SK-N-SH treated with all-trans-retinoic acid at 6 μM for 48 hours (cell line): Measurements from ENCODE around the gene OR2T35.
"Not testable (repeated sequence)": the region's sequence is repeated elsewhere in the genome, so short reads cannot be mapped to it uniquely, and the experiment has no call there.

ENCODE experiments used
- ATAC-seq: fragments of 200-7000 bp; cut with Tn5 transposase; 3 replicates; pipeline ENCODE4 v1.9.1; 2020; ENCODE audit warnings: mild to moderate bottlenecking, moderate library complexity
- ARNTL ChIP-seq: fragments of 450-650 bp; formaldehyde crosslinking; IDR thresholded peaks from 2 replicates; pipeline ENCODE4 v1.5.0; 2020; ENCODE audit warnings: low read depth, mild to moderate bottlenecking, moderate library complexity, borderline replicate concordance
- CSDC2 ChIP-seq: fragments of 250-450 bp; sonication (Bioruptor Pico); IDR thresholded peaks from 2 replicates; pipeline ENCODE4 v1.5.0; 2020; ENCODE audit warnings: mild to moderate bottlenecking, moderate library complexity
- ISL1 ChIP-seq: fragments of 250-450 bp; sonication (Bioruptor Pico); IDR thresholded peaks from 2 replicates; pipeline ENCODE4 v2.1.2; 2022; ENCODE audit warnings: mild to moderate bottlenecking, moderate library complexity
- OSR1 ChIP-seq: fragments of 250-450 bp; sonication (Bioruptor Pico); IDR thresholded peaks from 2 replicates; pipeline ENCODE4 v1.8.0; 2022; ENCODE audit warnings: moderate library complexity, mild to moderate bottlenecking, inconsistent platforms
- PPARA ChIP-seq: fragments of 250-450 bp; sonication (Bioruptor Pico); IDR thresholded peaks from 2 replicates; pipeline ENCODE4 v1.5.0; 2020; ENCODE audit warnings: mild to moderate bottlenecking, borderline replicate concordance
- RARB ChIP-seq: fragments of 250-450 bp; sonication (Bioruptor Pico); IDR thresholded peaks from 2 replicates; pipeline ENCODE4 v1.8.0; 2021; ENCODE audit warnings: mild to moderate bottlenecking, moderate library complexity
- SNAI2 ChIP-seq: fragments of 250-450 bp; sonication (Bioruptor Pico); IDR thresholded peaks from 2 replicates; pipeline ENCODE4 v1.5.0; 2020; ENCODE audit warnings: mild to moderate bottlenecking, moderate library complexity
- TCF4 ChIP-seq: fragments of 250-450 bp; sonication (Bioruptor Pico); IDR thresholded peaks from 2 replicates; pipeline ENCODE4 v1.8.0; 2021; ENCODE audit warnings: mild to moderate bottlenecking, moderate library complexity, borderline replicate concordance
- ZC3H10 ChIP-seq: fragments of 250-450 bp; sonication (Bioruptor Pico); IDR thresholded peaks from 2 replicates; pipeline ENCODE4 v1.5.1; 2021; ENCODE audit warnings: mild to moderate bottlenecking, moderate library complexity
- ZNF565 ChIP-seq: fragments of 450-650 bp; formaldehyde crosslinking; conservative IDR thresholded peaks from 2 replicates; pipeline ENCODE4 v1.5.0; 2020; ENCODE audit warnings: low read depth, mild to moderate bottlenecking, moderate library complexity
- ZNF70 ChIP-seq: fragments of 450-650 bp; formaldehyde crosslinking; IDR thresholded peaks from 2 replicates; pipeline ENCODE4 v1.5.0; 2020; ENCODE audit warnings: mild to moderate bottlenecking, moderate library complexity
- ZNF8 ChIP-seq: fragments of 450-650 bp; formaldehyde crosslinking; IDR thresholded peaks from 2 replicates; pipeline ENCODE4 v1.5.0; 2020; ENCODE audit warnings: mild to moderate bottlenecking, moderate library complexity
- TF ChIP-seq, protein P1 (sequence below): fragments of 250-450 bp; sonication (Bioruptor Pico); IDR thresholded peaks from 2 replicates; pipeline ENCODE4 v1.8.0; 2021; ENCODE audit warnings: low read depth, mild to moderate bottlenecking, moderate library complexity, borderline replicate concordance
- TF ChIP-seq, protein P2 (sequence below): fragments of 250-450 bp; sonication (Bioruptor Pico); IDR thresholded peaks from 2 replicates; pipeline ENCODE4 v1.5.1; 2021; ENCODE audit warnings: mild to moderate bottlenecking, moderate library complexity
- TF ChIP-seq, protein P3 (sequence below): fragments of 250-450 bp; sonication (Bioruptor Pico); IDR thresholded peaks from 2 replicates; pipeline ENCODE4 v1.5.1; 2020; ENCODE audit warnings: low read depth, mild to moderate bottlenecking, moderate library complexity
- TF ChIP-seq, protein P4 (sequence below): fragments of 250-450 bp; sonication (Bioruptor Pico); IDR thresholded peaks from 2 replicates; pipeline ENCODE4 v1.5.0; 2020; ENCODE audit warnings: mild to moderate bottlenecking, moderate library complexity
- TF ChIP-seq, protein P5 (sequence below): fragments of 250-450 bp; sonication (Bioruptor Pico); IDR thresholded peaks from 2 replicates; pipeline ENCODE4 v1.8.0; 2020; ENCODE audit warnings: mild to moderate bottlenecking, moderate library complexity, borderline replicate concordance

OR2T35 gene, protein sequence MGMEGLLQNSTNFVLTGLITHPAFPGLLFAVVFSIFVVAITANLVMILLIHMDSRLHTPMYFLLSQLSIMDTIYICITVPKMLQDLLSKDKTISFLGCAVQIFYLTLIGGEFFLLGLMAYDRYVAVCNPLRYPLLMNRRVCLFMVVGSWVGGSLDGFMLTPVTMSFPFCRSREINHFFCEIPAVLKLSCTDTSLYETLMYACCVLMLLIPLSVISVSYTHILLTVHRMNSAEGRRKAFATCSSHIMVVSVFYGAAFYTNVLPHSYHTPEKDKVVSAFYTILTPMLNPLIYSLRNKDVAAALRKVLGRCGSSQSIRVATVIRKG

DNA sequence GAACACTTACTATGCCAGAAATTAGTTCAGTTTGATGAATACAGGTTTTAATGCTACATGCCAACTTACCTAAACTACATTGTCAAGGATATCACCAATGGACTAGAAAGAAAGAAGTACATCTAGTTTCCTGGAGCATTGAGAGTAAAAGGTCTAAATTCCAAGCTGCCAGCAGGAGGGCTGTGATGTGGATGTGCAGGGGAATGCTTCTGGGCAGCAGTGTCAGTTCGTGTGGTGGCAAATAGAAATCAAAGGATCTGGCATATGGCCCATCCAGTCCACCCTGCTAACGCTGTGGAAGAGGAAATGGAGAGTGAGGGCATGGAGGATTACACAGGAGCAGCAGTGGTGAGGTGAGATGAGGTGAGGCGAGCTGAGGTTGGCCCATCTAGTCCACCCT lies at the start of gene OR2T35:
TSS of gene OR2T35 (minus strand) at position 101 of the 400 bp plus-strand sequence. CDS start 6,020 bp downstream, outside the sequence.
- ATAC-seq: not testable (repeated sequence)

DNA sequence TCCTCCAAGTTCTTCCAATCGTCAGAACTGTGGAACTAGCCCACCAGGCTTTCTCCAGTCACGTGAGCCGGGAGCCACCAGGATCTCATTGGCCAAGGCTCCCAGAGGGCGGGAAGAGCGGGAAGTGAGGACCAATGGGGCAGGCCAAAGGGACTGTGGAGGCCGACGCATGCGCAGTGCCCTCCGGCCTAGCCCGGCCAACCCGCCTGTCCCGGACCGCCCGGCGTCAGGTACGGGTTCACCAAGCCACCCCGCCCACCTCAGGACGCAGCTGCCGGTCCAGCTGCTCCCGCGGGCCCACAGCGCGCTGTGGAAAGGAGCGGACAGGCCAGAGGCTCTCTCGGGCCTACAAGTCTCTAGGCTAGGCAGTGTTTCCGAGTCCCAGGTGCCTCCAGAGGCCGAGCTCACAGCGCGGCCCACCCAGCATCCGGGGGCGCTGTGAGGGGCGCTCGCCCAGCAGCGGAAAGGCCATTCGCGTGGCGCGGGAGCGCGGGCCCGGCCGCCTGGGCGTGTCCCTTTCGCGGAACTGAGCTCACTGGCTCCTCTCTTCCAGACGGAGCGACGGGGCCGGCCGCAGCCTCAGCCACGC lies 46.6 kb upstream of the OR2T35 start:
- TF ChIP-seq, protein P1, sequence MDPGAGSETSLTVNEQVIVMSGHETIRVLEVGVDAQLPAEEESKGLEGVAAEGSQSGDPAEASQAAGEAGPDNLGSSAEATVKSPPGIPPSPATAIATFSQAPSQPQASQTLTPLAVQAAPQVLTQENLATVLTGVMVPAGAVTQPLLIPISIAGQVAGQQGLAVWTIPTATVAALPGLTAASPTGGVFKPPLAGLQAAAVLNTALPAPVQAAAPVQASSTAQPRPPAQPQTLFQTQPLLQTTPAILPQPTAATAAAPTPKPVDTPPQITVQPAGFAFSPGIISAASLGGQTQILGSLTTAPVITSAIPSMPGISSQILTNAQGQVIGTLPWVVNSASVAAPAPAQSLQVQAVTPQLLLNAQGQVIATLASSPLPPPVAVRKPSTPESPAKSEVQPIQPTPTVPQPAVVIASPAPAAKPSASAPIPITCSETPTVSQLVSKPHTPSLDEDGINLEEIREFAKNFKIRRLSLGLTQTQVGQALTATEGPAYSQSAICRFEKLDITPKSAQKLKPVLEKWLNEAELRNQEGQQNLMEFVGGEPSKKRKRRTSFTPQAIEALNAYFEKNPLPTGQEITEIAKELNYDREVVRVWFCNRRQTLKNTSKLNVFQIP (CRISPR knock-in tag): no peak
- TF ChIP-seq TCF4 (CRISPR knock-in tag): no peak
- TF ChIP-seq ZC3H10: no peak
- TF ChIP-seq CSDC2 (CRISPR knock-in tag): no peak
- TF ChIP-seq ZNF70 (CRISPR knock-in tag): no peak
- TF ChIP-seq ARNTL: no peak
- TF ChIP-seq ISL1 (CRISPR knock-in tag): no peak
- ATAC-seq: no peak

DNA sequence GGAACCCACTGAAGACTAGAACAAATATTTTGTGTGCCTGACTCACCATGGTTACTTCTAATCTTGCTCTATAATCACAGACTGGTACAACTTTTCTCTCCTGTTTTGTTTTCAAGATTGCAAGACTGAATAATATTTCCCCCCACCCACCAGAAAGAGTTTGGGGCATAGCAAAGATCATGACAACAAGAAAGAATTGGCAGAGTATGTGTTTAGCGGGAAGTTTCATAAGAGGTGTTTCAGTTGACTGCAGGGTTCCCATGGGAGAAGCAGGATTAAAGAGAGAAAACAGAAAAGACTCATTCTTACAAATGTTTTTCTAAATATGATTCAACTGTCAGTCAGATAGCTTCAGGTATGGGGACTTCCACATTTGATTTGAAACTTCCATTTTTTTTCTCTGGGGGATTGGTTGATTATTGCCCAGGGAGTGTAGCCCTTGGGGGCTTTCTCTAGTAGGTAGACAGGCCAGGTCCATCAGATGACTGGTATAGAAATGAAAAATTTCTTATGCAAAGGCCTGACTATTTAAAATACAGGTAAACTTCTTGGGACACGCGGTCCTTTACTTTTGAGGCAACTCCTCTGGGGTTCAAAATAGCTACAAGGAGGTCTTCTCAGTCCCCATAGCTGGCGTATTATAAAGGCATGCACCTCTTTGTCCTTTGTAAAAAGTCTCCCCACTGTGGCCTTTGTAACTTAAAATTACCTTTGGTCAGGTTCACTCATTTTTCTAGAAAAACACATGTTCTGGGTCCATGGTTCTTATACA lies 43.6 kb upstream of the OR2T35 start:
- no peak for ATAC-seq
- TF ChIP-seq, protein P2, sequence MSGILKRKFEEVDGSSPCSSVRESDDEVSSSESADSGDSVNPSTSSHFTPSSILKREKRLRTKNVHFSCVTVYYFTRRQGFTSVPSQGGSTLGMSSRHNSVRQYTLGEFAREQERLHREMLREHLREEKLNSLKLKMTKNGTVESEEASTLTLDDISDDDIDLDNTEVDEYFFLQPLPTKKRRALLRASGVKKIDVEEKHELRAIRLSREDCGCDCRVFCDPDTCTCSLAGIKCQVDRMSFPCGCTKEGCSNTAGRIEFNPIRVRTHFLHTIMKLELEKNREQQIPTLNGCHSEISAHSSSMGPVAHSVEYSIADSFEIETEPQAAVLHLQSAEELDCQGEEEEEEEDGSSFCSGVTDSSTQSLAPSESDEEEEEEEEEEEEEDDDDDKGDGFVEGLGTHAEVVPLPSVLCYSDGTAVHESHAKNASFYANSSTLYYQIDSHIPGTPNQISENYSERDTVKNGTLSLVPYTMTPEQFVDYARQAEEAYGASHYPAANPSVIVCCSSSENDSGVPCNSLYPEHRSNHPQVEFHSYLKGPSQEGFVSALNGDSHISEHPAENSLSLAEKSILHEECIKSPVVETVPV (CRISPR knock-in tag): no peak

DNA sequence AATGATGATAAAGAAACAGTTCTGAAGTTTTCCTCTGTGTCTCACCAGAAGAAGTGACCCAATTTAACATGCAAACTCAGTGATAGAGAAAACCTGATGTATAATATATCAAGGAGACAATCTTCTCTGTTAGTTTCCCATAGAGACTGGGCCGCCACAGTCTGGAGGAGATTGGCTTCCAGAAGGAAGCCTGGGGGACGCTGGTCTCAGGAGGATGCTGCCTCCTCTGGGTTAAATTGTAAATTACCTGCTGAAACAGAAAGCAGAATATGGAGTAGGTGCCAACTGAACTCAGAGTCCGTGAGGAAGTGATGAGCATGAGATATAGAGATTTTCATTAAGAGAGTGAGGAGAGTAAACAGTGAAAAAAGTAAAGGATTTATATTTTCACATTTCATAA lies 41.7 kb upstream of the OR2T35 start:
- TF ChIP-seq, protein P3, sequence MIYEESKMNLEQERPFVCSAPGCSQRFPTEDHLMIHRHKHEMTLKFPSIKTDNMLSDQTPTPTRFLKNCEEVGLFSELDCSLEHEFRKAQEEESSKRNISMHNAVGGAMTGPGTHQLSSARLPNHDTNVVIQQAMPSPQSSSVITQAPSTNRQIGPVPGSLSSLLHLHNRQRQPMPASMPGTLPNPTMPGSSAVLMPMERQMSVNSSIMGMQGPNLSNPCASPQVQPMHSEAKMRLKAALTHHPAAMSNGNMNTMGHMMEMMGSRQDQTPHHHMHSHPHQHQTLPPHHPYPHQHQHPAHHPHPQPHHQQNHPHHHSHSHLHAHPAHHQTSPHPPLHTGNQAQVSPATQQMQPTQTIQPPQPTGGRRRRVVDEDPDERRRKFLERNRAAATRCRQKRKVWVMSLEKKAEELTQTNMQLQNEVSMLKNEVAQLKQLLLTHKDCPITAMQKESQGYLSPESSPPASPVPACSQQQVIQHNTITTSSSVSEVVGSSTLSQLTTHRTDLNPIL (CRISPR knock-in tag): no peak
- ATAC-seq: peak; percentile 80

DNA sequence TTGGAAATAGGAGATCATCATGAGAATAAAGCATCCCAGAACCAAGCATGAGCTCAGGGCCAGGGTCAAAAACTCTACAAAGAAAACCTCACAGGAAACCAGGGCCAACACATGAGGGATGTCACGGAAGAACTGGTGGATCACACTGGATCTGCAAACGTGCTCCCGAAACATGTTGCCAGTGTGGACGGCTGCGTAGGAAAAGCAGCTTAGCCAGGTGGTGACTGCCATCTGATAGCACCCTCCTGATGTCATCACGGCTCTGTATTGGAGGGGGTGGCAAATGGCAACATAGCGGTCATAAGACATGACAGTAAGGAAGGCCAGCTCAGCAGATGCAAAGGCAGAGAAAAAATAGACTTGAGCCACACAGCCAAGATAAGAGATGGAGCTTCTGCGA lies 36.6 kb upstream of the OR2T35 start:
- ATAC-seq: no peak
- TF ChIP-seq PPARA (CRISPR knock-in tag) (no peak), ZC3H10 (no peak), RARB (CRISPR knock-in tag) (no peak), CSDC2 (CRISPR knock-in tag) (no peak), ZNF8 (CRISPR knock-in tag) (no peak), OSR1 (CRISPR knock-in tag) (no peak), SNAI2 (no peak), ARNTL (no peak), ZNF565 (no peak)
- TF ChIP-seq, protein P3 (CRISPR knock-in tag): no peak
- TF ChIP-seq, protein P4, sequence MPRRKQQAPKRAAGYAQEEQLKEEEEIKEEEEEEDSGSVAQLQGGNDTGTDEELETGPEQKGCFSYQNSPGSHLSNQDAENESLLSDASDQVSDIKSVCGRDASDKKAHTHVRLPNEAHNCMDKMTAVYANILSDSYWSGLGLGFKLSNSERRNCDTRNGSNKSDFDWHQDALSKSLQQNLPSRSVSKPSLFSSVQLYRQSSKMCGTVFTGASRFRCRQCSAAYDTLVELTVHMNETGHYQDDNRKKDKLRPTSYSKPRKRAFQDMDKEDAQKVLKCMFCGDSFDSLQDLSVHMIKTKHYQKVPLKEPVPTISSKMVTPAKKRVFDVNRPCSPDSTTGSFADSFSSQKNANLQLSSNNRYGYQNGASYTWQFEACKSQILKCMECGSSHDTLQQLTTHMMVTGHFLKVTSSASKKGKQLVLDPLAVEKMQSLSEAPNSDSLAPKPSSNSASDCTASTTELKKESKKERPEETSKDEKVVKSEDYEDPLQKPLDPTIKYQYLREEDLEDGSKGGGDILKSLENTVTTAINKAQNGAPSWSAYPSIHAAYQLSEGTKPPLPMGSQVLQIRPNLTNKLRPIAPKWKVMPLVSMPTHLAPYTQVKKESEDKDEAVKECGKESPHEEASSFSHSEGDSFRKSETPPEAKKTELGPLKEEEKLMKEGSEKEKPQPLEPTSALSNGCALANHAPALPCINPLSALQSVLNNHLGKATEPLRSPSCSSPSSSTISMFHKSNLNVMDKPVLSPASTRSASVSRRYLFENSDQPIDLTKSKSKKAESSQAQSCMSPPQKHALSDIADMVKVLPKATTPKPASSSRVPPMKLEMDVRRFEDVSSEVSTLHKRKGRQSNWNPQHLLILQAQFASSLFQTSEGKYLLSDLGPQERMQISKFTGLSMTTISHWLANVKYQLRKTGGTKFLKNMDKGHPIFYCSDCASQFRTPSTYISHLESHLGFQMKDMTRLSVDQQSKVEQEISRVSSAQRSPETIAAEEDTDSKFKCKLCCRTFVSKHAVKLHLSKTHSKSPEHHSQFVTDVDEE (CRISPR knock-in tag): no peak
- TF ChIP-seq, protein P1 (CRISPR knock-in tag): no peak
- TF ChIP-seq, protein P2 (CRISPR knock-in tag): no peak
- TF ChIP-seq, protein P5, sequence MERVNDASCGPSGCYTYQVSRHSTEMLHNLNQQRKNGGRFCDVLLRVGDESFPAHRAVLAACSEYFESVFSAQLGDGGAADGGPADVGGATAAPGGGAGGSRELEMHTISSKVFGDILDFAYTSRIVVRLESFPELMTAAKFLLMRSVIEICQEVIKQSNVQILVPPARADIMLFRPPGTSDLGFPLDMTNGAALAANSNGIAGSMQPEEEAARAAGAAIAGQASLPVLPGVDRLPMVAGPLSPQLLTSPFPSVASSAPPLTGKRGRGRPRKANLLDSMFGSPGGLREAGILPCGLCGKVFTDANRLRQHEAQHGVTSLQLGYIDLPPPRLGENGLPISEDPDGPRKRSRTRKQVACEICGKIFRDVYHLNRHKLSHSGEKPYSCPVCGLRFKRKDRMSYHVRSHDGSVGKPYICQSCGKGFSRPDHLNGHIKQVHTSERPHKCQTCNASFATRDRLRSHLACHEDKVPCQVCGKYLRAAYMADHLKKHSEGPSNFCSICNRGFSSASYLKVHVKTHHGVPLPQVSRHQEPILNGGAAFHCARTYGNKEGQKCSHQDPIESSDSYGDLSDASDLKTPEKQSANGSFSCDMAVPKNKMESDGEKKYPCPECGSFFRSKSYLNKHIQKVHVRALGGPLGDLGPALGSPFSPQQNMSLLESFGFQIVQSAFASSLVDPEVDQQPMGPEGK (CRISPR knock-in tag): no peak
